ENCODE measurements around the gene CFP. TPM values are rescaled to one million over a fixed set of nuclear protein-coding genes. Genes with fewer than 3 reads are reported as not detected.

Gene CFP
- total RNA-seq, 1 experiment from 2014 or later, result 2.0 TPM

- TF ChIP-seq FOXK1 (CRISPR knock-in tag; IDR thresholded peaks at IDR 0.05) (no peak), ZNF396 (CRISPR knock-in tag; IDR thresholded peaks at IDR 0.05; ENCODE audit: borderline replicate concordance) (no peak), KAT7 (CRISPR knock-in tag; IDR thresholded peaks at IDR 0.05; ENCODE audit: borderline replicate concordance) (no peak), TEAD4 (CRISPR knock-in tag; IDR thresholded peaks at IDR 0.05) (no peak), ZNF423 (CRISPR knock-in tag; IDR thresholded peaks at IDR 0.05) (no peak), OVOL2 (CRISPR knock-in tag; IDR thresholded peaks at IDR 0.05; ENCODE audit: borderline replicate concordance) (no peak), SP1 (CRISPR knock-in tag; conservative IDR thresholded peaks at IDR 0.05) (no peak), TP53 (CRISPR knock-in tag; IDR thresholded peaks at IDR 0.05) (no peak), SOX15 (CRISPR knock-in tag; IDR thresholded peaks at IDR 0.05) (no peak), NR1H2 (CRISPR knock-in tag; IDR thresholded peaks at IDR 0.05) (no peak), FOXP1 (CRISPR knock-in tag; IDR thresholded peaks at IDR 0.05; ENCODE audit: borderline replicate concordance) (no peak)
- TF ChIP-seq, protein P1, sequence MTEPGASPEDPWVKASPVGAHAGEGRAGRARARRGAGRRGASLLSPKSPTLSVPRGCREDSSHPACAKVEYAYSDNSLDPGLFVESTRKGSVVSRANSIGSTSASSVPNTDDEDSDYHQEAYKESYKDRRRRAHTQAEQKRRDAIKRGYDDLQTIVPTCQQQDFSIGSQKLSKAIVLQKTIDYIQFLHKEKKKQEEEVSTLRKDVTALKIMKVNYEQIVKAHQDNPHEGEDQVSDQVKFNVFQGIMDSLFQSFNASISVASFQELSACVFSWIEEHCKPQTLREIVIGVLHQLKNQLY (CRISPR knock-in tag; IDR thresholded peaks at IDR 0.05), result no peak
- TF ChIP-seq, protein P2, sequence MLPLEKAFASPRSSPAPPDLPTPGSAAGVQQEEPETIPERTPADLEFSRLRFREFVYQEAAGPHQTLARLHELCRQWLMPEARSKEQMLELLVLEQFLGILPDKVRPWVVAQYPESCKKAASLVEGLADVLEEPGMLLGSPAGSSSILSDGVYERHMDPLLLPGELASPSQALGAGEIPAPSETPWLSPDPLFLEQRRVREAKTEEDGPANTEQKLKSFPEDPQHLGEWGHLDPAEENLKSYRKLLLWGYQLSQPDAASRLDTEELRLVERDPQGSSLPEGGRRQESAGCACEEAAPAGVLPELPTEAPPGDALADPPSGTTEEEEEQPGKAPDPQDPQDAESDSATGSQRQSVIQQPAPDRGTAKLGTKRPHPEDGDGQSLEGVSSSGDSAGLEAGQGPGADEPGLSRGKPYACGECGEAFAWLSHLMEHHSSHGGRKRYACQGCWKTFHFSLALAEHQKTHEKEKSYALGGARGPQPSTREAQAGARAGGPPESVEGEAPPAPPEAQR (CRISPR knock-in tag; IDR thresholded peaks at IDR 0.05), result no peak
- H3K27me3 Mint-ChIP-seq (ENCODE audit: low read depth), result peaks cover 18% of the 10 kb centered on the region
- ATAC-seq (no peak), DNase-seq (ENCODE audit: low spot score) (no peak)
- H3K27ac Mint-ChIP-seq, result no peak overlapping the region
- POLR2A ChIA-PET, result no interaction called here
- H3K9me3 Mint-ChIP-seq, result peaks cover 3% of the 10 kb centered on the region; the same call in 1 of the 2 replicates
- no peaks in the 10 kb centered on the region for H3K4me1 Mint-ChIP-seq
- CTCF ChIA-PET, result no interaction called here
- no peak overlapping the region for H3K4me3 Mint-ChIP-seq
- peaks cover 6% of the 10 kb centered on the region for H3K36me3 Mint-ChIP-seq
Observed at GRCh38 chrX:47661539-47661938, 31.8 kb upstream of the CFP start.

GRCh38 chrX:47659421-47659726 is 29.6 kb upstream of the CFP start:
- H3K4me1 Mint-ChIP-seq, result no peaks in the 10 kb centered on the region
- ChIA-PET CTCF (no interaction called here), POLR2A (no interaction called here)
- H3K36me3 Mint-ChIP-seq, result peaks cover 20% of the 10 kb centered on the region
- peak overlapping the region; percentile 85 for H3K4me3 Mint-ChIP-seq
- DNase-seq (ENCODE audit: low spot score), result no peak
- ATAC-seq, result no peak
- peaks cover 3% of the 10 kb centered on the region; the same call in 1 of the 2 replicates for H3K9me3 Mint-ChIP-seq
- H3K27ac Mint-ChIP-seq, result peak overlapping the region; percentile 98
- peaks cover 18% of the 10 kb centered on the region for H3K27me3 Mint-ChIP-seq (ENCODE audit: low read depth)
- no peak for TF ChIP-seq ERG (CRISPR knock-in tag; IDR thresholded peaks at IDR 0.05)
- TF ChIP-seq, protein P3, sequence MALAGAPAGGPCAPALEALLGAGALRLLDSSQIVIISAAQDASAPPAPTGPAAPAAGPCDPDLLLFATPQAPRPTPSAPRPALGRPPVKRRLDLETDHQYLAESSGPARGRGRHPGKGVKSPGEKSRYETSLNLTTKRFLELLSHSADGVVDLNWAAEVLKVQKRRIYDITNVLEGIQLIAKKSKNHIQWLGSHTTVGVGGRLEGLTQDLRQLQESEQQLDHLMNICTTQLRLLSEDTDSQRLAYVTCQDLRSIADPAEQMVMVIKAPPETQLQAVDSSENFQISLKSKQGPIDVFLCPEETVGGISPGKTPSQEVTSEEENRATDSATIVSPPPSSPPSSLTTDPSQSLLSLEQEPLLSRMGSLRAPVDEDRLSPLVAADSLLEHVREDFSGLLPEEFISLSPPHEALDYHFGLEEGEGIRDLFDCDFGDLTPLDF (CRISPR knock-in tag; IDR thresholded peaks at IDR 0.05), result 0 out of 2 replicates have a peak, but pooled peaks have one; percentile 41
- TF ChIP-seq, protein P1 (CRISPR knock-in tag; IDR thresholded peaks at IDR 0.05), result no peak

DNA sequence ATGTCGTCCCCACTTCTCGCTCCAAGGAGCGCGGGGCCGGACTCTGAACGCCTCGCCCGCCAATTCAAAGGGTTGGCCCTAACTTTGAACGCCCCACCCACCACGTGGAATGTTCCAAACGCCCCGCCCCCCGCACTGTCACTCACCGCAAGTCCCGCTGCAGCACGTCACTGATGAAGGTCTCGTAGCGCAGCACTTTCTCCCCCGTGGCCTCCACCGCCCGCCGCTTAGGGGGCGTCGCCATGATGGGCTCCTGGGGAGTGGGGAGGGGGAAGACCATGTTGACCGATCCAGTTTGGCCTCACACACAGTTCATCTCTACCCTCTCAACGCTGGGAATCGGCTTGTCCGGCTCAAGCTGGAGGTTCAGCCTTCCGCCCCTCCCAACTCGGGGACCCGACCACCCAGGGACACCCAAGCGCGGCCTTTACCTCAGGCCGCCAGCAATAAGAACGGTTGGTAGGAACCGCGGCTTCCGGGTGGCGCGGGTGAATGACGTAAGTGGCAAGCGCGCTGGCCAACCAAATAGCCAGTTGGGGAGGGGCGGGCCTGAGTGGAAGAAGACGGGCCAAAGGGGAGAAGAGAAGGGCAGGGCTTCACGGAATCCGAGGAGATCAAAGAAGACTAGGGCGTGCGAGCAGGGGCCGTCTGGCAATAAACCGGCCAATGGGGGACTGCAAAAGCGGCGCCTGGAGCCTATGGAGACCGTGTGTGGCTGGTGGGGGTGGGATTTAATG is 29.1 kb upstream of the CFP start, which contains the start of gene UXT:
UXT (minus strand) TSS at position 497 of the 737 bp plus-strand sequence; CDS start at position 244, 253 bp downstream.
- CTCF ChIA-PET, result no interaction called here
- no peaks in the 10 kb centered on the region for H3K4me1 Mint-ChIP-seq
- ATAC-seq, result peak; percentile 95
- peaks cover 18% of the 10 kb centered on the region for H3K27me3 Mint-ChIP-seq (ENCODE audit: low read depth)
- peak; percentile 91 for DNase-seq (ENCODE audit: low spot score)
- H3K27ac Mint-ChIP-seq, result peak within 1 kb of the TSS; percentile 98
- peak within 1 kb of the TSS; percentile 85 for H3K4me3 Mint-ChIP-seq
- H3K9me3 Mint-ChIP-seq, result peaks cover 3% of the 10 kb centered on the region; the same call in 1 of the 2 replicates
- POLR2A ChIA-PET, result no interaction called here
- H3K36me3 Mint-ChIP-seq, result peaks cover 21% of the 10 kb centered on the region
- no peak for TF ChIP-seq AFF4 (CRISPR knock-in tag; IDR thresholded peaks at IDR 0.05; ENCODE audit: borderline replicate concordance)
- TF ChIP-seq RELA (CRISPR knock-in tag; IDR thresholded peaks at IDR 0.05; ENCODE audit: borderline replicate concordance), result no peak
- no peak for TF ChIP-seq ZNF423 (CRISPR knock-in tag; IDR thresholded peaks at IDR 0.05)
- no peak for TF ChIP-seq ZNF532 (CRISPR knock-in tag; IDR thresholded peaks at IDR 0.05; ENCODE audit: borderline replicate concordance)

Data from WTC11 (cell line).